Measurements from ENCODE around the gene SPATA13. TPM values are rescaled to one million over a fixed set of nuclear protein-coding genes. Genes with fewer than 3 reads are reported as not detected.

SPATA13 gene
- total and polyA plus RNA-seq, 10 of the 15 experiments (the other 5 are each of a cell fraction or from before 2014, with no cell fraction given): 2.4 to 11.1 (median 10.2) TPM

GRCh38 chr13:24249624-24250023, 89.1 kb downstream of the SPATA13 start (continued):
- no peak for TF ChIP-seq ZBTB11 (CRISPR knock-in tag; IDR thresholded peaks at IDR 0.05)

DNA sequence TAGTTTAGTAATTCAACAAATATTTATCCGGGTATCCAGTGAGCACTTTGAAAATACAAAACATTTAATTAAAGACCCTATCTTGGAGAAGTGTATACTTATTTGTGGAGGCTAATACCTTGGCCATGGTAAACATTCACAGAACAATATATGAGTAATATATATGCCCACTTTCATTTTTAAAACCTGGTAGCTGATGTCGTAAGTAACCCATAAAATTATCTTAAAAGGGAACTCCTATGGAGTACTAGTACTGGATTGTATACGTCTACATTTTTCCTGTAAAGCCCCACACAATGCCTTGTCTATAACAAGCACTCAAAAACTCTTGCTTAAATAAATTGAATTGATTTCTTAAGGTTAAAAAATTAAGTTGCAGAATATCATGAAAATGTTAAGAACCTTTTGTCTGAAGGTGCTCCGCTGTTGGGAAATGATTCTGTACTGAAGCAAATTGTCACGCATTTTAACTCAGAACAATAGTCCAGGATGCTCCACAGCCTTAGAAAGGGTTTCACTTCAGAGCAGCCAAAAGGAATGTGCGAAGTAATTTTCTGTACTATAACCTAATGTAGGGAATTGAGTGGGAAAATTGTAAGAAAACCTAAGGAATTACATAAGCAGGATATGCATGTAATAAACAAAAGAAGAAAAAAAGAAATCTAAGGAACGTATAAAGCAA, 90.0 kb downstream of the SPATA13 start:
- TF ChIP-seq ETV6 (conservative IDR thresholded peaks at IDR 0.05 in 1 of 2, IDR thresholded peaks at IDR 0.05 in 1 of 2; ENCODE audit: borderline replicate concordance in 1 of 2, low read depth in 1 of 2): no peak
- TF ChIP-seq SMAD5 (IDR thresholded peaks at IDR 0.05; ENCODE audit: low read depth): no peak
- no peak for TF ChIP-seq ZNF592 (IDR thresholded peaks at IDR 0.05)
- no peak for TF ChIP-seq BCL11A (IDR thresholded peaks at IDR 0.05; ENCODE audit: low read depth, low read length)
- no peak for TF ChIP-seq RAD51 (IDR thresholded peaks at IDR 0.05)
- TF ChIP-seq BRCA1 (IDR thresholded peaks at IDR 0.05; ENCODE audit: low read depth, low read length): no peak
- TF ChIP-seq EP300 (IDR thresholded peaks at IDR 0.05; ENCODE audit: borderline replicate concordance in 1 of 2, control insufficient read depth in 1 of 2, low read depth in 2 of 2, low read length in 2 of 2): no peak
- no peak for TF ChIP-seq POU2F2 (IDR thresholded peaks at IDR 0.05; ENCODE audit: borderline replicate concordance, low read depth, low read length)
- TF ChIP-seq, protein P1, sequence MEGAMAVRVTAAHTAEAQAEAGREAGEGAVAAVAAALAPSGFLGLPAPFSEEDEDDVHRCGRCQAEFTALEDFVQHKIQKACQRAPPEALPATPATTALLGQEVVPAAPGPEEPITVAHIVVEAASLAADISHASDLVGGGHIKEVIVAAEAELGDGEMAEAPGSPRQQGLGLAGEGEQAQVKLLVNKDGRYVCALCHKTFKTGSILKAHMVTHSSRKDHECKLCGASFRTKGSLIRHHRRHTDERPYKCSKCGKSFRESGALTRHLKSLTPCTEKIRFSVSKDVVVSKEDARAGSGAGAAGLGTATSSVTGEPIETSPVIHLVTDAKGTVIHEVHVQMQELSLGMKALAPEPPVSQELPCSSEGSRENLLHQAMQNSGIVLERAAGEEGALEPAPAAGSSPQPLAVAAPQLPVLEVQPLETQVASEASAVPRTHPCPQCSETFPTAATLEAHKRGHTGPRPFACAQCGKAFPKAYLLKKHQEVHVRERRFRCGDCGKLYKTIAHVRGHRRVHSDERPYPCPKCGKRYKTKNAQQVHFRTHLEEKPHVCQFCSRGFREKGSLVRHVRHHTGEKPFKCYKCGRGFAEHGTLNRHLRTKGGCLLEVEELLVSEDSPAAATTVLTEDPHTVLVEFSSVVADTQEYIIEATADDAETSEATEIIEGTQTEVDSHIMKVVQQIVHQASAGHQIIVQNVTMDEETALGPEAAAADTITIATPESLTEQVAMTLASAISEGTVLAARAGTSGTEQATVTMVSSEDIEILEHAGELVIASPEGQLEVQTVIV (IDR thresholded peaks at IDR 0.05; ENCODE audit: borderline replicate concordance, partially characterized antibody): no peak
- TF ChIP-seq KLF5 (IDR thresholded peaks at IDR 0.05; ENCODE audit: partially characterized antibody): no peak
- Histone ChIP-seq H3K4me1 (ENCODE audit: control insufficient read depth, insufficient read depth, low read length) (peaks cover 11% of the 10 kb centered on the region), H3K4me2 (ENCODE audit: control insufficient read depth, insufficient read depth) (no peak overlapping the region), H3K9ac (ENCODE audit: control insufficient read depth, insufficient read depth, low read length) (no peak overlapping the region), H4K20me1 (ENCODE audit: control insufficient read depth, insufficient read depth) (no peaks in the 10 kb centered on the region), H3K27me3 (replicated peaks in 1 of 2; ENCODE audit: control insufficient read depth in 2 of 2, insufficient read depth in 2 of 2, low read length in 1 of 2) (no peaks in the 10 kb centered on the region), H3K36me3 (ENCODE audit: control insufficient read depth in 2 of 2, insufficient read depth in 2 of 2, low read length in 1 of 2) (no peaks in the 10 kb centered on the region), H3K27ac (ENCODE audit: control insufficient read depth, insufficient read depth) (no peak overlapping the region), H3K9me3 (replicated peaks; ENCODE audit: control insufficient read depth, insufficient read depth, low read length) (no peaks in the 10 kb centered on the region), H3K79me2 (ENCODE audit: control insufficient read depth, insufficient read depth, low read length) (no peaks in the 10 kb centered on the region), H3K4me3 (no peak overlapping the region), H2AFZ (ENCODE audit: control insufficient read depth, low read depth, low read length) (no peak overlapping the region)
- DNase-seq (ENCODE audit: low read depth, low spot score): no peak
- intact Hi-C loops (cut with micrococcal nuclease; ENCODE audit: unreplicated experiment) (no loop called here), in situ Hi-C loops (cut with MboI) (no loop called here)
- ATAC-seq: no peak
- CTCF ChIA-PET: no interaction called here
- RAD21 ChIA-PET (ENCODE audit: unreplicated experiment): no interaction called here
- BruUV-seq (replicated peaks): no TSS peak
- 73% methylated on average over 7 of the region's 7 CpGs for WGBS (ENCODE audit: insufficient coverage, insufficient replicate concordance, low lambda C conversion rate, missing lambda C conversion rate)
- POLR2A ChIA-PET: no interaction called here
- SMC1A ChIA-PET (ENCODE audit: uncharacterized antibody, unreplicated experiment): interaction anchor here (1.5 kb wide), 1 partner anchor 17 kb away, joined by 3 read pairs; no protein-coding TSS in a partner anchor
- FAIRE-seq: no peak

Measured in GM12878 (cell line).